Measurements from ENCODE around the gene CLPSL1. TPM values are rescaled to one million over a fixed set of nuclear protein-coding genes. Genes with fewer than 3 reads are reported as not detected.

Gene CLPSL1
- total and polyA plus RNA-seq, 4 donors: not detected

- H3K9me3 ChIP-seq (ENCODE audit: control insufficient read depth, low read length): no peaks in the 10 kb centered on the region
- peak; percentile 89 for ATAC-seq (ENCODE audit: low FRiP score)
- no peaks in the 10 kb centered on the region for H3K36me3 ChIP-seq (ENCODE audit: control insufficient read depth in 1 of 2, insufficient read depth in 2 of 2, low read length in 1 of 2)
- no peak for DNase-seq
- intact Hi-C loops (cut with DNase I): loop anchor here (1.0 to 2.0 kb wide), 4 partner anchors 153 to 215 kb away; no protein-coding TSS in a partner anchor
- 57 to 63% methylated on average over 16 of the region's 16 CpGs for WGBS, 2 donors
- H3K4me3 ChIP-seq (ENCODE audit: low read length in 2 of 2): no peak overlapping the region
- no peaks in the 10 kb centered on the region for H3K27me3 ChIP-seq (ENCODE audit: control insufficient read depth in 1 of 2, insufficient read depth in 2 of 2, low read length in 1 of 2)
- no peak overlapping the region for H3K27ac ChIP-seq (ENCODE audit: low read depth in 1 of 2, low read length in 2 of 2)
- H3K4me1 ChIP-seq (ENCODE audit: control insufficient read depth in 1 of 2, insufficient read depth in 2 of 2, low read length in 2 of 2): peaks cover 0 to 5% of the 10 kb centered on the region in 2 donors
These were observed 43.2 kb upstream of the CLPSL1 start for GRCh38 chr6:35737413-35738211.

- 79 to 81% methylated on average over 5 of the region's 5 CpGs for WGBS, 2 donors
- H3K27me3 ChIP-seq (ENCODE audit: control insufficient read depth in 1 of 2, insufficient read depth in 2 of 2, low read length in 1 of 2): no peaks in the 10 kb centered on the region
These were observed 40.9 kb upstream of the CLPSL1 start for GRCh38 chr6:35739645-35740524.

GRCh38 chr6:35742842-35743241, 38.0 kb upstream of the CLPSL1 start:
- DNase-seq (no peak), ATAC-seq (ENCODE audit: low FRiP score) (no peak)
- Histone ChIP-seq H3K27ac (ENCODE audit: low read depth in 1 of 2, low read length in 2 of 2) (no peak overlapping the region), H3K4me3 (ENCODE audit: low read length in 2 of 2) (no peak overlapping the region), H3K27me3 (ENCODE audit: control insufficient read depth in 1 of 2, insufficient read depth in 2 of 2, low read length in 1 of 2) (no peaks in the 10 kb centered on the region), H3K4me1 (ENCODE audit: control insufficient read depth in 1 of 2, insufficient read depth in 2 of 2, low read length in 2 of 2) (no peaks in the 10 kb centered on the region), H3K9me3 (ENCODE audit: control insufficient read depth, low read length) (peaks cover 1% of the 10 kb centered on the region), H3K36me3 (ENCODE audit: control insufficient read depth in 1 of 2, insufficient read depth in 2 of 2, low read length in 1 of 2) (no peaks in the 10 kb centered on the region)
- intact Hi-C loops (cut with DNase I): no loop called here
- 49% methylated on average over 8 of the region's 8 CpGs for WGBS, 2 donors

More at GRCh38 chr6:35739645-35740524, 40.9 kb upstream of the CLPSL1 start:
- H3K36me3 ChIP-seq (ENCODE audit: control insufficient read depth in 1 of 2, insufficient read depth in 2 of 2, low read length in 1 of 2): no peaks in the 10 kb centered on the region
- no peaks in the 10 kb centered on the region for H3K9me3 ChIP-seq (ENCODE audit: control insufficient read depth, low read length)
- intact Hi-C loops (cut with DNase I): no loop called here
- DNase-seq (no peak), ATAC-seq (ENCODE audit: low FRiP score) (no peak)
- no peak overlapping the region for H3K4me3 ChIP-seq (ENCODE audit: low read length in 2 of 2)
- peaks cover 0 to 3% of the 10 kb centered on the region in 2 donors for H3K4me1 ChIP-seq (ENCODE audit: control insufficient read depth in 1 of 2, insufficient read depth in 2 of 2, low read length in 2 of 2)
- H3K27ac ChIP-seq (ENCODE audit: low read depth in 1 of 2, low read length in 2 of 2): no peak overlapping the region

DNA sequence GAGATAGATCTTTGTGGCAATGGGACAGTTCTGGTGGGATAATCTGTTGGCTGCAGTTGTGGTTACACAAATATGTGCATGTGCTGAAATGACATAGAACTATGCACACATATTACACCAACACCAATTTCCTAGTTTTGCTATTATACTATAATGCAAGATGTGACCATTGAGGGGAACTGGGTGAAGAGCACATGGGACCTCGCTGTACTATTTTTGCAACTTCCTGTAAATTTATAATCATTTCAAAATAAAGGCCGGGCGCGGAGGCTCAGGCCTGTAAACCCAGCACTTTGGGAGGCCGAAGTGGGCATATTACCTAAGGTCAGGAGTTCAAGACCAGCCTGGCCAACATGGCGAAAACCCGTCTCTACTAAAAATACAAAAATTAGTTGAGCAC, 35.3 kb upstream of the CLPSL1 start:
- intact Hi-C loops (cut with DNase I): no loop called here
- Histone ChIP-seq H3K27ac (ENCODE audit: low read depth in 1 of 2, low read length in 2 of 2) (no peak overlapping the region), H3K4me1 (ENCODE audit: control insufficient read depth in 1 of 2, insufficient read depth in 2 of 2, low read length in 2 of 2) (no peaks in the 10 kb centered on the region), H3K4me3 (ENCODE audit: low read length in 2 of 2) (no peak overlapping the region), H3K9me3 (ENCODE audit: control insufficient read depth, low read length) (peaks cover 1% of the 10 kb centered on the region), H3K27me3 (ENCODE audit: control insufficient read depth in 1 of 2, insufficient read depth in 2 of 2, low read length in 1 of 2) (no peaks in the 10 kb centered on the region), H3K36me3 (ENCODE audit: control insufficient read depth in 1 of 2, insufficient read depth in 2 of 2, low read length in 1 of 2) (no peaks in the 10 kb centered on the region)
- WGBS, 2 donors: 93% methylated on average over 7 of the region's 7 CpGs
- ATAC-seq (ENCODE audit: low FRiP score) (no peak), DNase-seq (no peak)

- intact Hi-C loops (cut with DNase I): no loop called here
- Histone ChIP-seq H3K4me1 (ENCODE audit: control insufficient read depth in 1 of 2, insufficient read depth in 2 of 2, low read length in 2 of 2) (no peaks in the 10 kb centered on the region), H3K4me3 (ENCODE audit: low read length in 2 of 2) (no peak overlapping the region), H3K27ac (ENCODE audit: low read depth in 1 of 2, low read length in 2 of 2) (no peak overlapping the region), H3K36me3 (ENCODE audit: control insufficient read depth in 1 of 2, insufficient read depth in 2 of 2, low read length in 1 of 2) (no peaks in the 10 kb centered on the region), H3K27me3 (ENCODE audit: control insufficient read depth in 1 of 2, insufficient read depth in 2 of 2, low read length in 1 of 2) (no peaks in the 10 kb centered on the region), H3K9me3 (ENCODE audit: control insufficient read depth, low read length) (peaks cover 1% of the 10 kb centered on the region)
- ATAC-seq (ENCODE audit: low FRiP score) (no peak), DNase-seq (no peak)
- WGBS, 2 donors: 58 to 68% methylated on average over 3 of the region's 3 CpGs
These were observed 34.3 kb upstream of the CLPSL1 start for GRCh38 chr6:35746516-35746915.

DNA sequence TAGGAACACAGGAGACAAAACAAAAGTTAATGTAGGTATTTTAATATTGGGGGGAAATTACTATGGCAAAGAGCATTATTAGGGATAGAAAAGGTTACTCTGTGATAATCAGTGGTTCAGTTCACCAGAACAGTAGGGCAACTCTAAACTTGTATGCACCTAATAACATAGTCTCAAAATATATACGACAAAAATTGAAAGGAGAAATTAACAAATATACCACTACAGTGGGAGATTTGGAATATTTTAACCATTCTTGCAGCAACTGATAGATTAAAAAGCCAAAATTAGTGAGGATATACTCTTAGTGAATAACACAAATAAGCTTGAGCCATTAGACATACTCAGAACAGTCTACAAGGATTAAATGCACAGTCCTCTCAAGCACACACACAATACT, 32.9 kb upstream of the CLPSL1 start:
- H3K9me3 ChIP-seq (ENCODE audit: control insufficient read depth, low read length): peaks cover 1% of the 10 kb centered on the region
- 99 to 100% methylated on average over 1 of the region's 1 CpG for WGBS, 2 donors
- H3K27ac ChIP-seq (ENCODE audit: low read depth in 1 of 2, low read length in 2 of 2): no peak overlapping the region
- no peak overlapping the region for H3K4me3 ChIP-seq (ENCODE audit: low read length in 2 of 2)
- DNase-seq: no peak
- H3K36me3 ChIP-seq (ENCODE audit: control insufficient read depth in 1 of 2, insufficient read depth in 2 of 2, low read length in 1 of 2): no peaks in the 10 kb centered on the region
- no peaks in the 10 kb centered on the region for H3K27me3 ChIP-seq (ENCODE audit: control insufficient read depth in 1 of 2, insufficient read depth in 2 of 2, low read length in 1 of 2)
- H3K4me1 ChIP-seq (ENCODE audit: control insufficient read depth in 1 of 2, insufficient read depth in 2 of 2, low read length in 2 of 2): no peaks in the 10 kb centered on the region
- ATAC-seq (ENCODE audit: low FRiP score): no peak
- intact Hi-C loops (cut with DNase I): no loop called here

DNA sequence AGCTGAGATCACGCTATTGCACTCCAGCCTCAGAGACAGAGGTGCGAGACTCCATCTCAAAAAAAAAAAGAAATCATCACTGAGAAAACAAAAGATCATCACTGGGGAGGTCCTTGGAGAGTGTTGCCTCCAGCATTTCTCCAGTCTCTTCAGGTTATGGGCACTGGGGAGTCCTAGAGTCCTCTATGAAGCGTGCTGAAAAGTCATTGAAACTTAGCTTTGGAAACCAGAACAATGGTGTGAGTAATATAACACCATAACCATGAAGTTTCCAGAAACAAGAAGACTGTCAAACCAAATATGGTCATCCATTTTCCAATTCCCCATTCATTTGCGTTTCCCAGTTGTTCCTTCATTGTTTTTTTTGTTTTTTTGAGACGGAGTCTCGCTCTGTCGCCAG, 30.3 kb upstream of the CLPSL1 start:
- Histone ChIP-seq H3K27ac (ENCODE audit: low read depth in 1 of 2, low read length in 2 of 2) (no peak overlapping the region), H3K9me3 (ENCODE audit: control insufficient read depth, low read length) (peaks cover 1% of the 10 kb centered on the region), H3K27me3 (ENCODE audit: control insufficient read depth in 1 of 2, insufficient read depth in 2 of 2, low read length in 1 of 2) (no peaks in the 10 kb centered on the region), H3K4me1 (ENCODE audit: control insufficient read depth in 1 of 2, insufficient read depth in 2 of 2, low read length in 2 of 2) (no peaks in the 10 kb centered on the region), H3K36me3 (ENCODE audit: control insufficient read depth in 1 of 2, insufficient read depth in 2 of 2, low read length in 1 of 2) (no peaks in the 10 kb centered on the region), H3K4me3 (ENCODE audit: low read length in 2 of 2) (no peak overlapping the region)
- ATAC-seq (ENCODE audit: low FRiP score): no peak
- intact Hi-C loops (cut with DNase I): no loop called here
- DNase-seq: no peak
- 86 to 87% methylated on average over 7 of the region's 7 CpGs for WGBS, 2 donors

DNA sequence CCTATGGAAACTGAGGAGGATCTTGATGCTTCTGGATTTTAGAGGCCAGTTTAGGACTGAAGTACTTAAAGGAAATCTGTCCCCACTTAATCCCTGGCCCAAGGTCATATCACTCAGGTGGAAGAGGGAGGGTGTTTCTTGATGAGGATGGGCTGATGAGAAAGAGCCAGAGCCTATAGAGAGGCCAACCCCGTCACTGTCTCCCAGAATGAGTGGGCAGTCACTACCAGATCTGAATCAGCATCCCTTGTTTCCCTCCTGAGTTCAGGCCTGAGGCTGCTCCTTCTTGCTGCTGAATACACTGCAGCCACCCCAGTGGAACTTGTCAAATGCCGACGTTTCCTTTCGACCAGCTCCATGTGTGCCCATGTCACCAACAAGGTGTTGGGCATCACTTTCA, 29.2 kb upstream of the CLPSL1 start:
- intact Hi-C loops (cut with DNase I): no loop called here
- WGBS, 2 donors: 64 to 75% methylated on average over 4 of the region's 4 CpGs
- no peak overlapping the region for H3K4me3 ChIP-seq (ENCODE audit: low read length in 2 of 2)
- H3K4me1 ChIP-seq (ENCODE audit: control insufficient read depth in 1 of 2, insufficient read depth in 2 of 2, low read length in 2 of 2): no peaks in the 10 kb centered on the region
- no peak for ATAC-seq (ENCODE audit: low FRiP score)
- H3K36me3 ChIP-seq (ENCODE audit: control insufficient read depth in 1 of 2, insufficient read depth in 2 of 2, low read length in 1 of 2): no peaks in the 10 kb centered on the region
- no peaks in the 10 kb centered on the region for H3K27me3 ChIP-seq (ENCODE audit: control insufficient read depth in 1 of 2, insufficient read depth in 2 of 2, low read length in 1 of 2)
- peaks cover 1% of the 10 kb centered on the region for H3K9me3 ChIP-seq (ENCODE audit: control insufficient read depth, low read length)
- H3K27ac ChIP-seq (ENCODE audit: low read depth in 1 of 2, low read length in 2 of 2): no peak overlapping the region
- no peak for DNase-seq

Measured in aorta (tissue), 5 donors.